Measurements from ENCODE around the gene PLCB3.

Gene PLCB3

GRCh38 chr11:64287676-64288352 lies 36.5 kb downstream of the PLCB3 start:
- no peak for DNase-seq (ENCODE audit: low read depth in 2 of 2)

- no peak for DNase-seq (ENCODE audit: low read depth in 2 of 2)
Observed at GRCh38 chr11:64288353-64288750, 37.0 kb downstream of the PLCB3 start.

GRCh38 chr11:64289002-64289564 lies 37.8 kb downstream of the PLCB3 start:
- no peak for DNase-seq (ENCODE audit: low read depth in 2 of 2)

- DNase-seq (ENCODE audit: low read depth in 2 of 2): no peak
Observed at GRCh38 chr11:64290352-64291261, 39.3 kb downstream of the PLCB3 start.

- DNase-seq (ENCODE audit: low read depth in 2 of 2): no peak
Observed at GRCh38 chr11:64291262-64291751, 40.0 kb downstream of the PLCB3 start, which contains the start of gene KCNK4. Gene KCNK4 (plus strand): TSS chr11:64291302. CDS start chr11:64293019, 1,717 bp downstream.

GRCh38 chr11:64291752-64292459 lies 40.6 kb downstream of the PLCB3 start:
- no peak for DNase-seq (ENCODE audit: low read depth in 2 of 2)

GRCh38 chr11:64292460-64293254 lies 41.3 kb downstream of the PLCB3 start:
- DNase-seq (ENCODE audit: low read depth in 2 of 2): no peak

- no peak for DNase-seq (ENCODE audit: low read depth in 2 of 2)
Observed at GRCh38 chr11:64294774-64295173, 43.4 kb downstream of the PLCB3 start.

GRCh38 chr11:64295760-64296159 lies 44.4 kb downstream of the PLCB3 start:
- no peak for DNase-seq (ENCODE audit: low read depth in 2 of 2)

- no peak for DNase-seq (ENCODE audit: low read depth in 2 of 2)
Observed at GRCh38 chr11:64296236-64296635, 44.9 kb downstream of the PLCB3 start.

GRCh38 chr11:64296830-64297698 lies 45.7 kb downstream of the PLCB3 start:
- DNase-seq (ENCODE audit: low read depth in 2 of 2): no peak

GRCh38 chr11:64297699-64298358 lies 46.5 kb downstream of the PLCB3 start:
- no peak for DNase-seq (ENCODE audit: low read depth in 2 of 2)

GRCh38 chr11:64298966-64299846 lies 47.9 kb downstream of the PLCB3 start:
- no peak for DNase-seq (ENCODE audit: low read depth in 2 of 2)

GRCh38 chr11:64299847-64300648 lies 48.7 kb downstream of the PLCB3 start, which contains the start of gene CATSPERZ:
Gene CATSPERZ (plus strand): TSS chr11:64300358. CDS start chr11:64300411, 53 bp downstream.
- no peak for DNase-seq (ENCODE audit: low read depth in 2 of 2)

GRCh38 chr11:64303109-64304031 lies 52.0 kb downstream of the PLCB3 start:
- DNase-seq (ENCODE audit: low read depth in 2 of 2): no peak

- DNase-seq (ENCODE audit: low read depth in 2 of 2): no peak
Observed at GRCh38 chr11:64304032-64304315, 52.6 kb downstream of the PLCB3 start.

Data from stimulated activated CD8-positive, alpha-beta memory T cell treated with anti-CD3 and anti-CD28 coated beads, Interleukin-7, amount 100 ng/mL, for 1 hour (primary cell).